Measurements from ENCODE around the gene RMDN2. TPM values are rescaled to one million over a fixed set of nuclear protein-coding genes. Genes with fewer than 3 reads are reported as not detected.
"Not testable (repeated sequence)": the region's sequence is repeated elsewhere in the genome, so short reads cannot be mapped to it uniquely, and the experiment has no call there.

Gene RMDN2
- polyA plus RNA-seq, 3 donors, result 2.8 to 7.3 (median 6.3) TPM

- WGBS, 3 donors, result 89 to 93% (median 92%) methylated on average over 15 of the region's 15 CpGs
- H3K27ac ChIP-seq (ENCODE audit: low read depth, low read length), result no peak overlapping the region
These were observed 48.7 kb downstream of the RMDN2 start for GRCh38 chr2:37973615-37974353.

DNA sequence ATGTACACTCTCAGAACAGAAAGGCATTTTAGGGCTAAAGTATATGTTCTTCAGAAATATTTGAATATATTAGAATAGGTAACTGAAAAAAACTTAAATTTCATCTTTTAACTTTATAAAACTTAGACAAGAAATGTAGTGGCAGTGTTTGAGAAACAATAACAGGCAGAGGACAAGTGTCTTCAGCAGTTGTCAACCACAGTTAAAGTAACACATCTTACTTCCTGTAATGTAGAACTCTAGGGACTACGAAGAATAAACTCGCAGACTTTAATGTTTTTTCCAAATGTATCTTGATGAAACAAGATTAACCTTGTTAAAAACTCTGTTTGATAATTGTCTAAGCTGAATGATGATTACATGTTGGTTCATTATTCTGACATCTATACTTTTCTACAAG is 50.7 kb downstream of the RMDN2 start:
- 66 to 96% (median 71%) methylated on average over 2 of the region's 2 CpGs for WGBS, 3 donors
- H3K27ac ChIP-seq (ENCODE audit: low read depth, low read length), result no peak overlapping the region

GRCh38 chr2:37976411-37976810 is 51.3 kb downstream of the RMDN2 start:
- 60 to 94% (median 69%) methylated on average over 1 of the region's 1 CpG for WGBS, 3 donors

GRCh38 chr2:37982147-37982582 is 57.1 kb downstream of the RMDN2 start:
- WGBS, 3 donors, result 8 to 11% (median 9%) methylated on average over 3 of the region's 3 CpGs
- no peak overlapping the region for H3K27ac ChIP-seq (ENCODE audit: low read depth, low read length)

More at GRCh38 chr2:37976411-37976810, 51.3 kb downstream of the RMDN2 start:
- no peak overlapping the region for H3K27ac ChIP-seq (ENCODE audit: low read depth, low read length)

- WGBS, 3 donors, result 64 to 67% (median 66%) methylated on average over 6 of the region's 6 CpGs
- H3K27ac ChIP-seq (ENCODE audit: low read depth, low read length), result no peak overlapping the region
These were observed 57.8 kb downstream of the RMDN2 start for GRCh38 chr2:37982847-37983246.

- H3K27ac ChIP-seq (ENCODE audit: low read depth, low read length), result no peak overlapping the region
- 79 to 93% (median 91%) methylated on average over 1 of the region's 1 CpG for WGBS, 3 donors
These were observed 58.6 kb downstream of the RMDN2 start for GRCh38 chr2:37983719-37984118.

GRCh38 chr2:37984176-37984575 is 59.1 kb downstream of the RMDN2 start:
- 90 to 95% (median 90%) methylated on average over 1 of the region's 1 CpG for WGBS, 3 donors
- no peak overlapping the region for H3K27ac ChIP-seq (ENCODE audit: low read depth, low read length)

DNA sequence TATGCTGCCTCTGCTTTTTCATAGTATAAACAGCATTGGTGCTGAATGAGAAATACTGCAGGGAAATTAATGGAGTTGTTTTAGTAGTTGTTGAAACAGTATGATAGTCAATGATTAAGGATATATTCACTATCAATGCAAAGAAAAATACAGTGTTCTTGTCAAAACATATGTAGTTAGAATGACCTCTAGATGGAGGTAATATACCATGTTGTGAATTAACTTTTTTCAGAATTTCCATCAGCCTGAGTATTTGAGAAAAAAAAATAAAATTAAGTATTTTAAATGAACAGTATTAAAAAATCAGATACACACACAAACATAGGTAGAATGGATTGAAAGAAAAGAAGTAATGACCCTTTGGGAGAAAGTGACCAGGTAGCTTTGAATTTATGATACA is 59.5 kb downstream of the RMDN2 start:
- H3K27ac ChIP-seq (ENCODE audit: low read depth, low read length), result no peak overlapping the region

GRCh38 chr2:37985333-37985732 is 60.2 kb downstream of the RMDN2 start:
- no peak overlapping the region for H3K27ac ChIP-seq (ENCODE audit: low read depth, low read length)
- WGBS, 3 donors, result 34 to 73% (median 52%) methylated on average over 1 of the region's 1 CpG

DNA sequence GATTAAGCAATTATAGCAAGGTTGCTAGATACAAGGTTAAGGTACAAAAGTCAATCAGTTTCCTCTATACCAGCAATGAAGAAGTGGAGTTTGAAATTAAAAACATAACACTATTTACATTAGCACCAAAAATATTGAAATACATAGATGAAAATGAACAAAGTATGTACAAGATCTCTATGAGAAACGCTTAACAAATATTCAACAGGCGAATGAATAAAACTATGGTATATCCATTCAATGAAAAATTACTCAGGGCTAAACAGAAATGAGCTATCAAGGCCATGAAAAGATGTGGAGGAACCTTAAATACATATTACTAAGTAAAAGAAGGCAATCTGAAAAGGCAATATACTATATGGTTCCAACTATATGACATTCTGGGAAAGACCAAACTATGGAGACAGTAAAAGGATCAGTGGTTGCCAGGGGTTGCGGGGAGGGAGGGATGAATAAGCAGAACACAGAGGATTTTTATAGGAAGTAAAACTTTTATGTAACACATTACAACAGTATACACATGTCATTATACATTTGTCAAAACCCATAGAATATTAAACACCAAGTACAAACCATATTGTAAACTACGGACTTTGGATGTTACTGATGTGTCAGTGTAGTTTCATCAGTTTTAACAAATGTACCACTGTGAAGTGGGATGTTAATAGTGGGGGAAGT is 62.1 kb downstream of the RMDN2 start:
- 94 to 98% (median 96%) methylated on average over 4 of the region's 4 CpGs for WGBS, 3 donors
- no peak overlapping the region for H3K27ac ChIP-seq (ENCODE audit: low read depth, low read length)

DNA sequence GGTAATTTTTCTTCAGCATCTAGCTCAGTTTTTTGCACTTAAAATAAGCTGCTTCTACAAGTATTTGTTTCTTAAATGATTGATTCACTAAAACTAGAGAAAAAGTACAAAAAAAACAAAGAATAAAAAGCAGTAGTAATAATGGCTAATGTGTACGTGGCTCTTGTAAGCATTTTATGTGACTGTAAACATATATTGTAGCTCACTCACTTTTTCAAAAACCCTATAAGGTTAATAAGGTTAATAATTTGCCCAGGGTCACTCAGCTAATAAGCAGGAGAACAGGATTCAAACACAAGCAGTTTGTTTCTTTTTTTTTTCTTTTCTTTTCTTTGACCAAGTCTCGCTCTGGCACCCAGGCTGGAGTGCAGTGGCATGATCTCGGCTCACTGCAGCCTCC is 67.5 kb downstream of the RMDN2 start:
- H3K27ac ChIP-seq (ENCODE audit: low read depth, low read length), result no peak overlapping the region
- 52 to 96% (median 90%) methylated on average over 3 of the region's 3 CpGs for WGBS, 3 donors

DNA sequence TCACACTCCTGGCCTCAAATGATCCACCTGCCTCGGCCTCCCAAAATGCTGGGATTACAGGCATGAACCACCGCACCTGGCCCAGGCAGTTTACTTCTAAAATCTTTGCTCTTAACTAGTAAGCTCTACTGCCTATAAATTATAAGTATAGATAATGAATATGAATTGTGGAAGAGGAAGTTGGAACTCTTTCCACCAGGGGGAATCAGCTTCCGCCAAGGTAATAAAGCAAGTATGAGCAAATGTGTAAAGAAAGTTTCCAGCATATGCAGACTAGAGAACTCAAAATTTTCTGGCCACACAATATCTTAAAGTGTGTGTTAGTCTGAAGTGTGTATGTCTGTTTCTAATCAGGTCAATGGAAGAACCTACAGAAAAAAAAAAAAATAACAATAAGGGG is 68.1 kb downstream of the RMDN2 start:
- H3K27ac ChIP-seq (ENCODE audit: low read depth, low read length), result no peak overlapping the region
- WGBS, 3 donors, result 94 to 96% (median 95%) methylated on average over 3 of the region's 3 CpGs

DNA sequence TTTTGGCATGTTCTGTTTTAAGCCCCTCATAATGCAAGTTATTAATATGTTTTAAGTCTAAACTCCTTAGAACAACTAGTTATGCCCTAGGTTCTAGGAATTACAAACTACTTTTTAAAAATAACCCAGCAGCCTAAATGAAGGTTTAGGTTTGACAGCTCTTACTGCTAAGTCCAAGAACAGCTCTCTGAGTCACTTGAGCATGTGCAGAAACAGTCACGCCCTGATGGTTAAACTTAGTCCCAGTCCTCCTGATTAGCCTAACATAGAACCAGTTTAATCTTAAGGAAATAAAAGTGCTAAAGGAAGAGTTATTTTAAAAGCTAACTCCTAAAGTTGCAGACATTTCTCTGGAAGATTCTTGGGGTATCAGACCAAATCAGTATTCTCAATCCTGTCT is 72.5 kb downstream of the RMDN2 start:
- WGBS, 3 donors, result 86 to 92% (median 87%) methylated on average over 1 of the region's 1 CpG
- no peak overlapping the region for H3K27ac ChIP-seq (ENCODE audit: low read depth, low read length)

DNA sequence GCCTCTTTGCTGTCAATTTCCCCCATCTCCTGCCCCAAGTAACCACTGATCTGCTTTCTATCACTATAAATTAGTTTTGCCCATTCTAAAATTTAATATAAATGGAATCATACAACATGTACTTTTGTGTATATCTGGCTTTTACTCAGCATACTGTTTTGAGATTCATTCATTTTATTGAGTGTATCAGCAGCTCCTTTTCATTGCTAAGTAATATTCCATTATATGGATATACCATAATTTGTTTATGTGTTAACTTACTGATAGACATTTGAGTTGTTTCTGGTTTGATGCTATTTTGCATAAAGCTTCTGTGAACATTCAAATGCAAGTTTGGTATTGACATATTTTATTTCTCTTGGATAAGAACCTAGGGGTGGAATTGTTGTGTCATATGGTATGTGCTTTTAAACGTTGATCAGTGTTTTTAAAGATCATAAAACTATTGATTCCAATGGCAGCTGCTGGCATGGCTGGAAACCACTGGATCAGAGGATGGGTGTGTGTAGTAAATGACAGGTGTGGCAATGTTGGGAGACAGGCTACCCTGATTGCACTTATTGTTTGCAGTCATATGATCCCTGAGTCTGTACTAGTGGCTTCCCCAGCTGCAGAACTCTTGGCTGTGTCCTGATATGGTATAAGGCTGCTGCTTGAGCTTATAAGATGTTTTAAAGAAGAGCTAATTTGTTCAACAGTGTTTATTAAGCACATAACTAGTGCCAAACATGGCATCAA is 75.6 kb downstream of the RMDN2 start:
- 88 to 92% (median 91%) methylated on average over 1 of the region's 1 CpG for WGBS, 3 donors
- H3K27ac ChIP-seq (ENCODE audit: low read depth, low read length), result no peak overlapping the region

- not testable (repeated sequence) for H3K27ac ChIP-seq (ENCODE audit: low read depth, low read length)
- 89 to 98% (median 90%) methylated on average over 6 of the region's 6 CpGs for WGBS, 3 donors
These were observed 85.1 kb downstream of the RMDN2 start for GRCh38 chr2:38010187-38010586.

DNA sequence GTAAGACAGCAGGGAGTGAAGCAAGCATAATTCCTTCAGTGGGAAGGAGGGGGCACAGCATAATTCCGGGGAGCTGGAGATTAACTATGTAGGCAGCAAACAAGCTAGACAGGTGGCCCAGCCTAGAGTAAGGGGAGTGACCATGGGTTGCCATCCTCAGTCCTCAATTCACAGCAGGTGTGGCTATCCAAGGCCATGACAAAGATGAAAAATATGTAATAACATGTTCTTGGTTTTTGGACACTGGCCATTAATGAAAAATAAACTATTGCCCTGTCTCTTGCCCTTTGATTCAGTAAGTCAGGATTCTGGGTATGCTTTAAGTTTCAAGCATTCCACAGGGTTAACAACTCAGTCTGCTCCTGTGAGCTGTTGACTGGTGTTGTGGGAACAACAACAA is 85.9 kb downstream of the RMDN2 start:
- WGBS, 3 donors, result 65 to 97% (median 92%) methylated on average over 1 of the region's 1 CpG

DNA sequence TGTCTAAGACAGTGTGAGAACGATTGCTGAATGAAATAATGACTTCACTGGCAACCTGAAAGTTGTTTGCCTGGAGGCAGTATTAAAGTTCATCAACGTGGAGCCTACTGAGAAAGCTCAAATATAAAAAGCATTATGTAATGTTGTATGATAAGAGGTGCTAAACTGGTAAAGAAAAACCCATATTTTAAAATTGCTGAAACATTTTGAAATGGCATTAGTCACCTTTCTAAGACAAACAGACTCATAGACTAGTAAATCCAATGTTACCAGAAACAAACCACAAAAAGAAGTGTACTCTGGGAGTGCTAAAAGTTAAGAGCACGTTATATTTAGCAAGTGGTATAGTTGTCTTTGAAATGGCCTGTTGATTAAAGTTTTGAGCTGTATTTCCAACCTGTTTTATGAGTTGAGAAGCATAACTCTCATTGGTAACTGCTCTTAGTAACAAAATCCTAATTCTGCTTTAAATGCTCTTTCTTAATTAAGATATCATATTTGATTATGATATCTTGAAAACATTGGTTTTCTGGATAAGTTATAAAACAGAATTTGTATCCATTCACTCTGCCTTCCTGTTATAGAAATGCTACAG is 88.2 kb downstream of the RMDN2 start:
- no peak overlapping the region for H3K27ac ChIP-seq (ENCODE audit: low read depth, low read length)
- WGBS, 3 donors, result 65 to 83% (median 83%) methylated on average over 3 of the region's 3 CpGs

More for the DNA sequence above, 85.9 kb downstream of the RMDN2 start:
- H3K27ac ChIP-seq (ENCODE audit: low read depth, low read length), result no peak overlapping the region

- WGBS, 3 donors, result 86 to 94% (median 92%) methylated on average over 1 of the region's 1 CpG
- no peak overlapping the region for H3K27ac ChIP-seq (ENCODE audit: low read depth, low read length)
These were observed 91.1 kb downstream of the RMDN2 start for GRCh38 chr2:38016219-38016618.

- 77 to 95% (median 92%) methylated on average over 7 of the region's 7 CpGs for WGBS, 3 donors
These were observed 92.7 kb downstream of the RMDN2 start for GRCh38 chr2:38017836-38018235.

More at GRCh38 chr2:38017836-38018235, 92.7 kb downstream of the RMDN2 start:
- H3K27ac ChIP-seq (ENCODE audit: low read depth, low read length), result no peak overlapping the region
